Mucosa of descending colon (tissue), 3 donors: ENCODE data around the gene MORN3. TPM values are rescaled to one million over a fixed set of nuclear protein-coding genes. Genes with fewer than 3 reads are reported as not detected.
A peak's percentile ranks its signal among the peaks of the same experiment; 100 is the strongest.
"Not testable (repeated sequence)": the region's sequence is repeated elsewhere in the genome, so short reads cannot be mapped to it uniquely, and the experiment has no call there.

Experiments used
- ATAC-seq: fragments of 200-7000 bp; cut with Tn5 transposase; one replicate; pipeline ENCODE4 v1.9.1; 2020; ENCODE audit warnings: mild to moderate bottlenecking, moderate library complexity
- DNase-seq, 3 donors: peaks; one replicate each; pipeline ENCODE4 v3.0.0-alpha.2; 2020
- H3K36me3 ChIP-seq: fragments of 200-600 bp; one replicate; pipeline ENCODE4 v1.8.0; 2021; ENCODE audit warnings: low read depth, mild to moderate bottlenecking
- H3K4me1 ChIP-seq: fragments of 200-600 bp; one replicate; pipeline ENCODE4 v1.8.0; 2021; ENCODE audit warnings: low read depth, mild to moderate bottlenecking
- H3K4me3 ChIP-seq: fragments of 200-600 bp; one replicate; pipeline ENCODE4 v1.8.0; 2021; ENCODE audit warnings: mild to moderate bottlenecking
- H3K9me3 ChIP-seq: fragments of 200-600 bp; one replicate; pipeline ENCODE4 v1.8.0; 2021; ENCODE audit warnings: mild to moderate bottlenecking
- intact Hi-C, 2 donors: fragments of 100-400 bp; cut with DNase I in 1 of 2; cut with micrococcal nuclease in 1 of 2; formaldehyde crosslinking; loops; one replicate each; pipeline versions ENCODE4 v1.11.0 to v1.11.1; 2022; cut with DNase I, micrococcal nuclease
- total RNA-seq, 3 donors: library from RNA; stranded (reverse); fragmentation: NEBNext Ultra II Directional in 2 of 3; extraction: Animal tissue kit (Norgen Biotek cat#: 25700) in 2 of 3; gene quantifications; one replicate each; pipeline versions ENCODE4 v1.2.1 to v1.2.4, GENCODE V29; 2021 to 2023
- TF ChIP-seq, protein P1 (sequence below): fragments of 200-600 bp; IDR thresholded peaks from one replicate; pipeline ENCODE4 v1.8.0; 2022; ENCODE audit warnings: antibody characterized with exemption, mild to moderate bottlenecking
- donor health status: DM: no; HTN: no; CAD: no; lungs with moderate emphysema.
- donor health status: DM: no; HTN: no; CAD: no.
- donor health status: DM: no; HTN: yes; CAD: no.

MORN3 gene
- total RNA-seq, 3 donors from 2014 or later, result 0.17 to 0.35 (median 0.22) TPM

DNA sequence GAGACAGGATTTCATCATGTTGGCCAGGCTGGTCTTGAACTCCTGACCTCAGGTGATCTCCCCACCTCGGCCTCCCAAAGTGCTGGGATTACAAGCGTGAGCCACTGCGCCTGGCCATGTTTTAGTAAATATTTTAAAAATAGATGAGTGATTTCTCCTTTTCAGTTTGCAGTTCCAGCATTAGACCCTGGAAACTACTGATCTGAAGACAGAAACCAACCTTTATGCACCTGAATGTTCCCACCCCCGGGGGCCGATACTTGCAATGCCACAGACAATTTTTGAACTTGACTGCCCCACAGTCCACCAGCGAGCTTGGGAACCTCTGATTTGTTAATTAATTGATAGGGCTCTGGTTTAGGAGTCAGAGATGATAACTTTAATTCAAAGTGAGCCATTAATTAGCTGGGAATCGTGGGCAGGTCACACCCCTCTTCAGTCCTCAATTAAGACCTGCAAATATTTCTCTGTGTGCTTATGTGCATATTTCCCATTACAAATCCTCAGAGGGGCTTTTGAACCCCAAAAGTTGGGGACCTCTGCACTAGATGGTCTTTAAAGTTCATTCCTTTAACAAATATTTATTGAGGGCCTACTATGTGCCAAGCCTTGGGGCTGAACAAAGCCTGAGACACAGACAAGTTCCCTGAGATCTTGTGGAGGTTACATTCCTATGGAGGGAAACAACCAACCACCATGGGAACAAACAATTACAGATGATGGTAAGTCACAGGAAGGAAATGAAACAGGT, 39.0 kb upstream of the MORN3 start:
- Histone ChIP-seq H3K4me3 (no peak overlapping the region), H3K9me3 (no peaks in the 10 kb centered on the region), H3K4me1 (peaks cover 7% of the 10 kb centered on the region), H3K36me3 (no peaks in the 10 kb centered on the region)
- DNase-seq, result no peak
- ATAC-seq, result no peak
- intact Hi-C loops, result no loop called here
- TF ChIP-seq, protein P1, sequence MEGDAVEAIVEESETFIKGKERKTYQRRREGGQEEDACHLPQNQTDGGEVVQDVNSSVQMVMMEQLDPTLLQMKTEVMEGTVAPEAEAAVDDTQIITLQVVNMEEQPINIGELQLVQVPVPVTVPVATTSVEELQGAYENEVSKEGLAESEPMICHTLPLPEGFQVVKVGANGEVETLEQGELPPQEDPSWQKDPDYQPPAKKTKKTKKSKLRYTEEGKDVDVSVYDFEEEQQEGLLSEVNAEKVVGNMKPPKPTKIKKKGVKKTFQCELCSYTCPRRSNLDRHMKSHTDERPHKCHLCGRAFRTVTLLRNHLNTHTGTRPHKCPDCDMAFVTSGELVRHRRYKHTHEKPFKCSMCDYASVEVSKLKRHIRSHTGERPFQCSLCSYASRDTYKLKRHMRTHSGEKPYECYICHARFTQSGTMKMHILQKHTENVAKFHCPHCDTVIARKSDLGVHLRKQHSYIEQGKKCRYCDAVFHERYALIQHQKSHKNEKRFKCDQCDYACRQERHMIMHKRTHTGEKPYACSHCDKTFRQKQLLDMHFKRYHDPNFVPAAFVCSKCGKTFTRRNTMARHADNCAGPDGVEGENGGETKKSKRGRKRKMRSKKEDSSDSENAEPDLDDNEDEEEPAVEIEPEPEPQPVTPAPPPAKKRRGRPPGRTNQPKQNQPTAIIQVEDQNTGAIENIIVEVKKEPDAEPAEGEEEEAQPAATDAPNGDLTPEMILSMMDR, result no peak

DNA sequence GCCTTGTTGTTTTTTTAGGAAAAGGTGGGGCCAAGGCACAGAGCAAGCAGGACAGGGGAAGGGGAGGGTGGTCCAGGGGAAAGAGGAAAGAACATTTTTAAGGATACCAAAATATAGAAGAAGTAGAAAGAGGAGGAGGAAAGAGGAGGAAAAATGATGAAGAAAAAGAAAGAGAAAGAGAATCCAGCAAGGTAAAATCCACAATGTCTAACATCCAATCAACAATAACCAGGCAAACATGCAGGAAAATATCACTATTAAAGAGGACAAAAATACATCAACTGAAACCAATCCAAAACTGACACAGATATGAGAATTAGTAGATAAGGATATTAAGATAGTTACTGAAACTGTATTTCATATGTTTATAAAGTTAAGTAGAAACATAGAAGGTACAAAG, 36.1 kb upstream of the MORN3 start:
- no peaks in the 10 kb centered on the region for H3K36me3 ChIP-seq
- TF ChIP-seq, protein P1, result no peak
- H3K4me1 ChIP-seq, result no peaks in the 10 kb centered on the region
- H3K4me3 ChIP-seq, result no peak overlapping the region
- DNase-seq, result no peak
- no peaks in the 10 kb centered on the region for H3K9me3 ChIP-seq
- ATAC-seq, result no peak
- intact Hi-C loops, result no loop called here

DNA sequence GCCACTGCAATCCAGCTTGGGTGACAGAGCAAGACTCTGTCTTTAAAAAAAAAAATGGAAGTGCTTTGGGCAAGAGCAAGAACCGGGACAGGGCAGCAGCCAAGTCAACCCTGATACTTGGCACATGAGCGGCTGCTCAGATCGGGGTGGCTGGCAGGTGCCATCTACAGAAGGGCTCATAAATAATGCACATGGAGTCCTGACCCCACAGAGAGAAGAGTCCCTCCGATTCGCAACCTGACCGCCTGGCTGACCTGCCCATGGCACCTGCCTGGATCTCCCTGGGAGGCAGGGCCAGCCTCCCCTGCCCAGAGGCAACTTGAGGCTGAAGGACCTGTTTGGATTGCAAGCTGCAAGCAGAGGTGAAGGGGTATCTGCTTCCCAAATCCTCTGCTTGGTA, 33.5 kb upstream of the MORN3 start:
- no peak overlapping the region for H3K4me3 ChIP-seq
- H3K9me3 ChIP-seq, result no peaks in the 10 kb centered on the region
- H3K36me3 ChIP-seq, result no peaks in the 10 kb centered on the region
- H3K4me1 ChIP-seq, result no peaks in the 10 kb centered on the region
- intact Hi-C loops, result no loop called here
- DNase-seq (no peak), ATAC-seq (no peak)
- TF ChIP-seq, protein P1, result no peak

DNA sequence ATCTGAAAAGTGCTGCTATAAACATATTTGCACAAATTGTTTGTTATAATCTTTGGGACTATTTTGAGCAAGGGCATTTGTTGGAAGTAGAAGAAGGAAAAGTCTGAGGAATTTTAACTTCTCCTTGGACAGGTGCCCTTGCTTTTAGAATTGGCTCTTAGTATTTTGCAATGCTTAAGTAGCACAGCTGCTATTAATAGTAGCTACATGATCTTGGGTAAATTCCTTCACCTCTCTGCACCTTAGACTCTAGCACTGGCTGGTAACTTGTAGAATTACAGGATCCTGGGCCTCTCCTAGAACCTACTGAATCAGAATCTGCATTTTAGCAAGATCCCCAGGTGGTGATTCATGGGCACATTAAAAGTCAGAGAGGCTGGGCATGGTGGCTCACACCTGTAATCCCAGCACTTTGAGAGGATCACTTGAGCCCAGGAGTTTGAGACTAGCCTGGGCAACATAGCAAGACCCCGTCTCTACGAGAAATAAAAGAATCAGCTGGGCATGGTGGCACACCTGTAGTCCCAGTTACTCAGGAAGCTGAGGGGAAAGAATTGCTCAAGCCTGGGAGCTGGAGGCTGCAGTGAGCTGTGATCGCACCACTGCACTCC, 32.3 kb upstream of the MORN3 start:
- ATAC-seq, result no peak
- no peak for DNase-seq
- H3K36me3 ChIP-seq, result no peaks in the 10 kb centered on the region
- TF ChIP-seq, protein P1, result no peak
- no peaks in the 10 kb centered on the region for H3K4me1 ChIP-seq
- no peaks in the 10 kb centered on the region for H3K9me3 ChIP-seq
- H3K4me3 ChIP-seq, result no peak overlapping the region
- intact Hi-C loops, result no loop called here

DNA sequence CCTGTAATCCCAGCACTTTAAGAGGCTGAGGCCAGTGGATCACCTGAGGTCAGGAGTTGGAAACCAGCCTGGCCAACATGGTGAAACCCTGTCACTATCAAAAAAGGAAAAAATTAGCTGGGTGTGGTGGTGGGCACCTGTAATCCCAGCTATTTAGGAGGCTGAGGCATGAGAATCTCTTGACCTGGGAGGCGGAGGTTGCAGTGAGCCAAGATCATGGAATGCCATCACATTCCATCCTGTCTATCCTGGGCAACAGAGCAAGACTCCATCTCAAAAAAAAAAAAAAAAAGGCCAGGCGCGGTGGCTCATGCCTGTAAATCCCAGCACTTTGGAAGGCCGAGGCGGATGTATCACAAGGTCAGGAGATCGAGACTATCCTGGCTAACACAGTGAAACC, 28.4 kb upstream of the MORN3 start:
- H3K4me1 ChIP-seq, H3K4me3 ChIP-seq, ATAC-seq, H3K36me3 ChIP-seq, H3K9me3 ChIP-seq, DNase-seq: not testable (repeated sequence)
- intact Hi-C loops, result loop anchor here (5.0 kb wide), 2 partner anchors 74 to 79 kb away; no protein-coding TSS in a partner anchor

DNA sequence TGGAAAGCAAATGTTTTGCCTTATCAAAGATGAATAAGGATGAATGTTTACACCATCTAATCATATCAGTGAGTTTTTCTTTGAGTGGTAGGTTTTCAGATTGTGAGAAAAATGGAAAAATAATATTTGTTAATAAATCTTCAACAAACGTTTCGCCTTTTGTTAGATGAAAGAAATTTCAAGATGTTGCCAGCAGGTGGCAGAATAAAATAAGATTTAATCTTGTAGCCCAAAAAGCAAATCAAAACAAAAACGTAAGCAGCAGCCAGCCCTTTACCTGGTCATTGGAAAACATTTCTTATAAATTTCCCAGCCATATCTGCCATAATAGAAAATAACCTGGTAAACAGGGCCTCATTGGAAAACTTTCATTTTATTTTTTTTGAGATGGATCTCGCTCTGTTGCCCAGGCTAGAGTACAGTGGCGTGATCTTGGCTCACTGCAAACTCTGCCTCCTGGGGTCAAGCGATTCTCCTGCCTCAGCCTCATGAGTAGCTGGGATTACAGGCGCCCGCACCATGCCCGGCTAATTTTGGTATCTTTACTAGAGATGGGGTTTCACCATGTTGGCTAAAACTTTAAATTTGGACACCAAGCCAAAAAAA, 27.7 kb upstream of the MORN3 start:
- no peaks in the 10 kb centered on the region for H3K4me1 ChIP-seq
- H3K9me3 ChIP-seq, result no peaks in the 10 kb centered on the region
- DNase-seq (peak in 1 of 3 donors; percentile 80), ATAC-seq (no peak)
- H3K4me3 ChIP-seq, result no peak overlapping the region
- TF ChIP-seq, protein P1, result peak; percentile 11
- H3K36me3 ChIP-seq, result no peaks in the 10 kb centered on the region
- intact Hi-C loops, result loop anchor here (5.0 kb wide), 2 partner anchors 75 to 80 kb away; no protein-coding TSS in a partner anchor
